Skeletal muscle satellite cell (primary cell): ENCODE data around the gene CLIP1.

ENCODE experiments used
- H3K27me3 ChIP-seq: 2 replicates; pipeline ENCODE4 v1.7.0; 2013; ENCODE audit warnings: low read length; ENCODE audit not compliant: control insufficient read depth, insufficient read depth
- H3K36me3 ChIP-seq: 2 replicates; pipeline ENCODE4 v1.7.0; 2013; ENCODE audit warnings: mild to moderate bottlenecking, control low read depth, low read length; ENCODE audit not compliant: insufficient read depth
- H3K4me1 ChIP-seq: 2 replicates; pipeline ENCODE4 v1.7.0; 2013; ENCODE audit warnings: low read length; ENCODE audit not compliant: control insufficient read depth, insufficient read depth
- H3K4me2 ChIP-seq: 2 replicates; pipeline ENCODE4 v1.7.0; 2013; ENCODE audit warnings: mild to moderate bottlenecking, low read length
- H3K4me3 ChIP-seq: 2 replicates; pipeline ENCODE4 v1.7.0; 2013; ENCODE audit warnings: low read length
- H3K9ac ChIP-seq: 2 replicates; pipeline ENCODE4 v1.7.0; 2013; ENCODE audit warnings: mild to moderate bottlenecking, low read depth, low read length, moderate library complexity
- H3K9me3 ChIP-seq: replicated peaks from 2 replicates; pipeline ENCODE4 v1.7.0; 2013; ENCODE audit warnings: mild to moderate bottlenecking, control low read depth, low read length

Gene CLIP1

GRCh38 chr12:122298071-122298748 is 124.3 kb downstream of the CLIP1 start:
- no peaks in the 10 kb centered on the region for H3K9me3 ChIP-seq
- no peak overlapping the region for H3K4me3 ChIP-seq
- no peak overlapping the region for H3K4me2 ChIP-seq
- H3K4me1 ChIP-seq, result peaks cover 6% of the 10 kb centered on the region
- H3K36me3 ChIP-seq, result peaks cover 17% of the 10 kb centered on the region
- no peak overlapping the region for H3K9ac ChIP-seq
- H3K27me3 ChIP-seq, result no peaks in the 10 kb centered on the region

GRCh38 chr12:122297494-122297893 is 125.0 kb downstream of the CLIP1 start:
- no peak overlapping the region for H3K9ac ChIP-seq
- H3K9me3 ChIP-seq, result no peaks in the 10 kb centered on the region
- peaks cover 17% of the 10 kb centered on the region for H3K36me3 ChIP-seq
- no peak overlapping the region for H3K4me3 ChIP-seq
- no peak overlapping the region for H3K4me2 ChIP-seq
- no peaks in the 10 kb centered on the region for H3K27me3 ChIP-seq
- H3K4me1 ChIP-seq, result peaks cover 6% of the 10 kb centered on the region

GRCh38 chr12:122295877-122296276 is 126.6 kb downstream of the CLIP1 start:
- Histone ChIP-seq H3K36me3 (peaks cover 20% of the 10 kb centered on the region), H3K27me3 (no peaks in the 10 kb centered on the region), H3K4me1 (peaks cover 2% of the 10 kb centered on the region), H3K9me3 (no peaks in the 10 kb centered on the region), H3K4me2 (no peak overlapping the region), H3K9ac (no peak overlapping the region), H3K4me3 (no peak overlapping the region)

GRCh38 chr12:122293081-122293480 is 129.4 kb downstream of the CLIP1 start:
- H3K4me1 ChIP-seq, result peaks cover 15% of the 10 kb centered on the region
- no peaks in the 10 kb centered on the region for H3K27me3 ChIP-seq
- H3K4me3 ChIP-seq, result no peak overlapping the region
- H3K9me3 ChIP-seq, result no peaks in the 10 kb centered on the region
- H3K36me3 ChIP-seq, result peaks cover 17% of the 10 kb centered on the region
- H3K9ac ChIP-seq, result no peak overlapping the region
- H3K4me2 ChIP-seq, result no peak overlapping the region

- Histone ChIP-seq H3K27me3 (no peaks in the 10 kb centered on the region), H3K4me2 (no peak overlapping the region), H3K9me3 (no peaks in the 10 kb centered on the region), H3K4me1 (peaks cover 15% of the 10 kb centered on the region), H3K9ac (no peak overlapping the region), H3K4me3 (no peak overlapping the region), H3K36me3 (peaks cover 16% of the 10 kb centered on the region)
Observed at GRCh38 chr12:122291431-122291830, 131.0 kb downstream of the CLIP1 start.

GRCh38 chr12:122283680-122284079 is 138.8 kb downstream of the CLIP1 start:
- H3K4me2 ChIP-seq, result no peak overlapping the region
- no peaks in the 10 kb centered on the region for H3K9me3 ChIP-seq
- H3K36me3 ChIP-seq, result peaks cover 22% of the 10 kb centered on the region
- H3K27me3 ChIP-seq, result no peaks in the 10 kb centered on the region
- peaks cover 9% of the 10 kb centered on the region for H3K4me1 ChIP-seq
- no peak overlapping the region for H3K9ac ChIP-seq
- no peak overlapping the region for H3K4me3 ChIP-seq

- Histone ChIP-seq H3K36me3 (peaks cover 22% of the 10 kb centered on the region), H3K4me1 (peaks cover 9% of the 10 kb centered on the region), H3K9ac (no peak overlapping the region), H3K9me3 (no peaks in the 10 kb centered on the region), H3K4me3 (no peak overlapping the region), H3K27me3 (no peaks in the 10 kb centered on the region), H3K4me2 (peak overlapping the region; percentile 51)
Observed at GRCh38 chr12:122282061-122282460, 140.4 kb downstream of the CLIP1 start.

GRCh38 chr12:122276242-122276641 is 146.2 kb downstream of the CLIP1 start:
- Histone ChIP-seq H3K9me3 (no peaks in the 10 kb centered on the region), H3K27me3 (no peaks in the 10 kb centered on the region), H3K4me3 (no peak overlapping the region), H3K4me1 (no peaks in the 10 kb centered on the region), H3K9ac (no peak overlapping the region), H3K36me3 (peaks cover 50% of the 10 kb centered on the region), H3K4me2 (no peak overlapping the region)

GRCh38 chr12:122275459-122275858 is 147.0 kb downstream of the CLIP1 start:
- no peaks in the 10 kb centered on the region for H3K27me3 ChIP-seq
- H3K4me3 ChIP-seq, result no peak overlapping the region
- H3K9ac ChIP-seq, result no peak overlapping the region
- H3K4me2 ChIP-seq, result no peak overlapping the region
- H3K9me3 ChIP-seq, result no peaks in the 10 kb centered on the region
- H3K36me3 ChIP-seq, result peaks cover 44% of the 10 kb centered on the region
- no peaks in the 10 kb centered on the region for H3K4me1 ChIP-seq

GRCh38 chr12:122266230-122266901 is 156.1 kb downstream of the CLIP1 start, which contains the start of gene VPS33A:
Gene VPS33A, minus strand, starts transcription at chr12:122266494. Its CDS starts 86 bp downstream, at chr12:122266408.
- peak within 1 kb of the TSS; percentile 95 for H3K4me3 ChIP-seq

GRCh38 chr12:122265886-122266229 is 156.6 kb downstream of the CLIP1 start:
- no peaks in the 10 kb centered on the region for H3K9me3 ChIP-seq
- no peaks in the 10 kb centered on the region for H3K27me3 ChIP-seq
- H3K9ac ChIP-seq, result peak overlapping the region; percentile 93
- H3K4me1 ChIP-seq, result peaks cover 5% of the 10 kb centered on the region
- H3K4me3 ChIP-seq, result peak overlapping the region; percentile 95
- peaks cover 11% of the 10 kb centered on the region for H3K36me3 ChIP-seq
- H3K4me2 ChIP-seq, result peak overlapping the region; percentile 95

More at GRCh38 chr12:122266230-122266901, 156.1 kb downstream of the CLIP1 start, which contains the start of gene VPS33A:
- no peaks in the 10 kb centered on the region for H3K27me3 ChIP-seq
- H3K4me1 ChIP-seq, result peaks cover 5% of the 10 kb centered on the region
- H3K9me3 ChIP-seq, result no peaks in the 10 kb centered on the region
- peaks cover 6% of the 10 kb centered on the region for H3K36me3 ChIP-seq
- peak within 1 kb of the TSS; percentile 93 for H3K9ac ChIP-seq
- H3K4me2 ChIP-seq, result peak within 1 kb of the TSS; percentile 95

- no peaks in the 10 kb centered on the region for H3K9me3 ChIP-seq
- H3K27me3 ChIP-seq, result no peaks in the 10 kb centered on the region
- peaks cover 5% of the 10 kb centered on the region for H3K4me1 ChIP-seq
- H3K36me3 ChIP-seq, result peaks cover 12% of the 10 kb centered on the region
- peak overlapping the region; percentile 95 for H3K4me2 ChIP-seq
- peak overlapping the region; percentile 95 for H3K4me3 ChIP-seq
- H3K9ac ChIP-seq, result peak overlapping the region; percentile 93
Observed at GRCh38 chr12:122265476-122265875, 157.0 kb downstream of the CLIP1 start.
